GM10266 (cell line): ENCODE results near the gene USP33.
"Not testable (repeated sequence)": the region's sequence is repeated elsewhere in the genome, so short reads cannot be mapped to it uniquely, and the experiment has no call there.

Source experiments
- DNase-seq: peaks from one replicate; pipeline ENCODE4 v3.0.0; 2012; ENCODE audit errors: extremely low spot score
- TF ChIP-seq, protein P1 (sequence below): IDR thresholded peaks from 2 replicates; pipeline ENCODE4 v1.5.1; 2012; ENCODE audit warnings: mild to moderate bottlenecking, low read depth; ENCODE audit not compliant: control insufficient read depth, insufficient read depth; ENCODE audit errors: missing control alignments

The USP33 gene

DNA sequence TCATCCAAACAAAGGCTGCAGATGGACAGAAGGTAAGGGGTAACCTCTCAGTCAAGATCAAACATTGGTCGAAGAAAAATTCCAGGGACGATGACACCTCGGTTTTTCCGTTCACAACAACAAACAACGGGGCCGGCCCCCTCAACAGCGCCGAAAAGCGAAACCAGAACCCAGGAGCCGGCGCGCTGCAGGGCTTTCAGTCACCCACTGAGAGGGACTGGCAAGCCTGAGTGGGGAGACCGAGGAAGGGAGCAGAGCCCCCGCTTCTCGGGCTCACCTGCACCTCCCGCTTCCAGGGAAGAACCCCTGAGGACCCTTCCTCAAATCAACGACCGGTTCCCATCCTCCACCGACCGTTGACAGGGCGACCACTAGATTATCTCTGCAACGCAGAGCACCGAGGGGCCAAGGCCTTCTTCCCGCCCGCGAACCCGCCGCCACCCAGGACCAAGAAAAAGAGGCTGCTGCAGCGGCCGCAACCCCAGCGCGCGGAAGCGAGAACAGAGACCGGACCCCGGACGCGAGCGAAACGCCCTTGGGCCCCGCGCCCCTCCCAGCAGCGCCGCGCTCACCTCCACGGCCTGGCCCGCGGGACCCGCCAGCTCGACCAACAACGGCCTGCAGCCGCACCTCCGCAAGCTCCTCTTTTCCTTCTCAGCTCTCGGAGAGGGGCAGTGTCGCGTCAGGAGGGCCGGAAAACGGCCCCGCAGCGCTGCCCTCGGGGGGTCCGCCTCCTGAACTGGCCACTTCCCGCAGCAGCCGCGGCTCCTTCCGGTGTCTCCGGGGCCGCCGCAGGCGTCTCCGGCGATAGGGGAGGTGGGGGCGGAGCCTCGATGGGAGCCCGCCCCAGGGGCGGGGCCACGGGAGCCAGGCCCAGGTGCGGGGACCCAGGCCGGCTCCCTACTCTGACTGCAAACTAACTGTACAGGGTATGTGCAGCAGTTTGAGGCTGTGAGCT lies at the start of gene USP33:
USP33 (minus strand) TSS at position 782 of the 958 bp plus-strand sequence. CDS start 18,155 bp downstream, outside the sequence.
- TF ChIP-seq, protein P1, sequence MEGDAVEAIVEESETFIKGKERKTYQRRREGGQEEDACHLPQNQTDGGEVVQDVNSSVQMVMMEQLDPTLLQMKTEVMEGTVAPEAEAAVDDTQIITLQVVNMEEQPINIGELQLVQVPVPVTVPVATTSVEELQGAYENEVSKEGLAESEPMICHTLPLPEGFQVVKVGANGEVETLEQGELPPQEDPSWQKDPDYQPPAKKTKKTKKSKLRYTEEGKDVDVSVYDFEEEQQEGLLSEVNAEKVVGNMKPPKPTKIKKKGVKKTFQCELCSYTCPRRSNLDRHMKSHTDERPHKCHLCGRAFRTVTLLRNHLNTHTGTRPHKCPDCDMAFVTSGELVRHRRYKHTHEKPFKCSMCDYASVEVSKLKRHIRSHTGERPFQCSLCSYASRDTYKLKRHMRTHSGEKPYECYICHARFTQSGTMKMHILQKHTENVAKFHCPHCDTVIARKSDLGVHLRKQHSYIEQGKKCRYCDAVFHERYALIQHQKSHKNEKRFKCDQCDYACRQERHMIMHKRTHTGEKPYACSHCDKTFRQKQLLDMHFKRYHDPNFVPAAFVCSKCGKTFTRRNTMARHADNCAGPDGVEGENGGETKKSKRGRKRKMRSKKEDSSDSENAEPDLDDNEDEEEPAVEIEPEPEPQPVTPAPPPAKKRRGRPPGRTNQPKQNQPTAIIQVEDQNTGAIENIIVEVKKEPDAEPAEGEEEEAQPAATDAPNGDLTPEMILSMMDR = no peak
- peak; percentile 90 for DNase-seq

- TF ChIP-seq, protein P1 = no peak
- DNase-seq = no peak
These were observed 43.7 kb upstream of the USP33 start for GRCh38 chr1:77803371-77803770.

DNA sequence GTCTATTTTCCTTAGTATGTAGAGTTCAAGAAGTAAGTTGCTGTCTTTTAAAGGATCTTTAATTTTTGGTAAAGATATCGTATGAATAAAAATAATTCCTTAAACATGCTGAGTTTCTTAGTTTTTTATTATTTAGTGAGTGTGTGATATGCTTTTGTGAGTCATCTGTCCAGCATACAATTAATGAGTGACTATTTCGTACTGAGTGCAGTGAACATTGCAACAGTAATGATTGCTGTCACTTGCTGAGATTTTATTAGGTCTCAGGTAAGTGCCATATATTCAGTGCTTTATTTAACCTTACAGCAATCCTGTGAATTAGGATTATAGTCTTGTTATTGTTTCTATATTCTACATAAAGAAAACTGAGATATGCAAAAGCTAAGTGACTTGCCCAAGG lies 42.4 kb upstream of the USP33 start:
- TF ChIP-seq, protein P1 = no peak
- no peak for DNase-seq

- TF ChIP-seq, protein P1 = no peak
- DNase-seq = no peak
These were observed 38.3 kb upstream of the USP33 start for GRCh38 chr1:77797991-77798390.

- TF ChIP-seq, protein P1 = no peak
- no peak for DNase-seq
These were observed 37.2 kb upstream of the USP33 start for GRCh38 chr1:77796695-77797405.

DNA sequence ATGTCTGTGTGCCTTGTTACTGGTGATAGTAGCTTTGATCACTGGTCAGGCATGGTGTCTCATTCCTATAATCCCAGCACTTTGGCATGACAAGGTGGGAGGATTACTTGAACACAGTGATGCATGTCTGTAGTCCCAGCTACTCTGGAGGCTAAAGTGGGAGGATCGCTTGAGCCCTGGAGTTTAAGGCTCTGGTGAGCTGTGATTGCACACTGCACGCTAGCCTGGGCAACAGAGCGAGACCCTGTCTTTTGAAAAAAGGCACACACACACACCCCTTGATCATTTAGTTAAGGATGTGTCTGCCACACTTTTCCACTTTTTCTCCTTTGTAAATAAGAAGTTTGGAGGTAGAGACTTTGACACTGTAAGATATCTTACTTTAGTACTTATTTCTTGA lies 34.9 kb upstream of the USP33 start:
- no peak for DNase-seq
- TF ChIP-seq, protein P1 = no peak

GRCh38 chr1:77786093-77786741 lies 26.6 kb upstream of the USP33 start:
- not testable (repeated sequence) for DNase-seq
